DND-41 (cell line): ENCODE results near the gene OR10R2.

Source experiments
- EZH2 ChIP-seq: IDR thresholded peaks from 3 replicates; pipeline ENCODE4 v1.6.1; 2012; ENCODE audit warnings: borderline replicate concordance, low read depth, mild to moderate bottlenecking, moderate library complexity, low read length, inconsistent platforms; ENCODE audit not compliant: severe bottlenecking
- TF ChIP-seq, protein P1 (sequence below): IDR thresholded peaks from 2 replicates; pipeline ENCODE4 v1.5.1; 2012; ENCODE audit warnings: borderline replicate concordance, low read length, moderate library complexity, mild to moderate bottlenecking; ENCODE audit not compliant: poor library complexity, severe bottlenecking; ENCODE audit errors: extremely low read depth

DNA sequence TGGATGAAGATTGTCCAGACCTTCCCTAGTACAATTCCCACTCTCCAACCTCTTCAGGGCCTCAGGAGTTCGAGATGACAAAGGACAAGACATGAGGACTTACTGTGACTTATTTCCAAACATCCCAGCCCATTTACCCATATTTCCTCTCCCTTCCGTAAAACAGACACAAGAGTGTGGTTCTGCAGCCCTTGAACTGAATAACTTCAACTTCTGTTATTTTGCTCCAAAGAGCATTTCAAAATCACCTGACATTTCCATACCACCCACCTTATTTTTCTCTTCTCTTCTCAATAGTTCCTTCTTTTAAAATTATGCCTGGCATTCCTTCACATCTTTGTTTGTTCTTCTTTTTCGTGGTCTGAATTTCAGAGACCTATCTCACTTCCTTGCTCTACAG lies 37.3 kb upstream of the OR10R2 start:
- TF ChIP-seq, protein P1, sequence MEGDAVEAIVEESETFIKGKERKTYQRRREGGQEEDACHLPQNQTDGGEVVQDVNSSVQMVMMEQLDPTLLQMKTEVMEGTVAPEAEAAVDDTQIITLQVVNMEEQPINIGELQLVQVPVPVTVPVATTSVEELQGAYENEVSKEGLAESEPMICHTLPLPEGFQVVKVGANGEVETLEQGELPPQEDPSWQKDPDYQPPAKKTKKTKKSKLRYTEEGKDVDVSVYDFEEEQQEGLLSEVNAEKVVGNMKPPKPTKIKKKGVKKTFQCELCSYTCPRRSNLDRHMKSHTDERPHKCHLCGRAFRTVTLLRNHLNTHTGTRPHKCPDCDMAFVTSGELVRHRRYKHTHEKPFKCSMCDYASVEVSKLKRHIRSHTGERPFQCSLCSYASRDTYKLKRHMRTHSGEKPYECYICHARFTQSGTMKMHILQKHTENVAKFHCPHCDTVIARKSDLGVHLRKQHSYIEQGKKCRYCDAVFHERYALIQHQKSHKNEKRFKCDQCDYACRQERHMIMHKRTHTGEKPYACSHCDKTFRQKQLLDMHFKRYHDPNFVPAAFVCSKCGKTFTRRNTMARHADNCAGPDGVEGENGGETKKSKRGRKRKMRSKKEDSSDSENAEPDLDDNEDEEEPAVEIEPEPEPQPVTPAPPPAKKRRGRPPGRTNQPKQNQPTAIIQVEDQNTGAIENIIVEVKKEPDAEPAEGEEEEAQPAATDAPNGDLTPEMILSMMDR: no peak
- TF ChIP-seq EZH2: no peak
